H1 (cell line): ENCODE measurements around the gene IFNA13. TPM values are rescaled to one million over a fixed set of nuclear protein-coding genes. Genes with fewer than 3 reads are reported as not detected.

Experiments used
- CTCF ChIA-PET: fragments of 300-600 bp; sonication (Branson Sonifier 250); formaldehyde crosslinking; loops from one replicate; lab custom pipeline; 2021; ENCODE audit not compliant: partially characterized antibody; lab: Charles Lee
- POLR2A ChIA-PET: fragments of 300-600 bp; sonication (Branson Sonifier 250); formaldehyde crosslinking; loops from one replicate; lab custom pipeline; 2021; ENCODE audit warnings: inconsistent platforms; ENCODE audit not compliant: partially characterized antibody; lab: Charles Lee
- DNase-seq, 2 experiments: peaks; one replicate each; pipeline versions ENCODE4 v3.0.0 to v3.0.0-alpha.2; 2010 to 2022; ENCODE audit warnings: low spot score in 2 of 2, low read depth in 1 of 2, mixed read lengths in 1 of 2
- FAIRE-seq: peaks from 2 replicates; lab custom pipeline; 2011; peaks lifted over from hg19 to GRCh38; lab: Jason Lieb, UNC
- H2AFZ ChIP-seq: 2 replicates; pipeline ENCODE4 v1.8.1; 2012; ENCODE audit warnings: low read length, inconsistent platforms
- H2AK5ac ChIP-seq: 2 replicates; pipeline ENCODE4 v1.6.1; 2013; ENCODE audit warnings: low read depth, low read length
- H2BK120ac ChIP-seq: replicated peaks from 2 replicates; pipeline ENCODE3; 2013; ENCODE audit warnings: low read depth, low read length, inconsistent platforms
- H2BK12ac ChIP-seq: 2 replicates; pipeline ENCODE4 v1.6.1; 2013; ENCODE audit warnings: low read depth, low read length
- H2BK15ac ChIP-seq: 2 replicates; pipeline ENCODE4 v1.6.1; 2013; ENCODE audit warnings: low read length
- H2BK20ac ChIP-seq: 2 replicates; pipeline ENCODE4 v1.6.1; 2013; ENCODE audit warnings: low read length
- H2BK5ac ChIP-seq: 2 replicates; pipeline ENCODE4 v1.6.1; 2013; ENCODE audit warnings: low read depth, low read length
- H3K14ac ChIP-seq: 2 replicates; pipeline ENCODE4 v1.6.1; 2013; ENCODE audit warnings: inconsistent platforms; ENCODE audit not compliant: insufficient read length
- H3K18ac ChIP-seq: 2 replicates; pipeline ENCODE4 v1.6.1; 2013; ENCODE audit warnings: low read length; ENCODE audit errors: extremely low read depth
- H3K23ac ChIP-seq: 2 replicates; pipeline ENCODE4 v1.6.1; 2013; ENCODE audit warnings: inconsistent platforms; ENCODE audit not compliant: insufficient read length
- H3K23me2 ChIP-seq: 2 replicates; pipeline ENCODE4 v1.6.1; 2013; ENCODE audit warnings: low read depth, low read length
- H3K27ac ChIP-seq: 2 replicates; pipeline ENCODE4 v1.6.1; 2011; ENCODE audit warnings: low read depth, low read length, inconsistent platforms
- H3K27me3 ChIP-seq, 4 experiments: replicated peaks in 1 of 4; 1 replicate in 1 of 4; 2 replicates in 3 of 4; pipeline versions ENCODE4 v1.6.1 to v1.8.1; 2011 to 2013; ENCODE audit warnings: low read length in 3 of 4, mild to moderate bottlenecking in 3 of 4, inconsistent platforms in 2 of 4, mixed read lengths in 2 of 4, moderate library complexity in 1 of 4; ENCODE audit not compliant: control insufficient read depth in 3 of 4, insufficient read depth in 3 of 4; ENCODE audit errors: extremely low read depth in 1 of 4
- H3K36me3 ChIP-seq, 4 experiments: 2 replicates each; pipeline versions ENCODE4 v1.6.1 to v1.8.1; 2011 to 2013; ENCODE audit warnings: mild to moderate bottlenecking in 4 of 4, low read length in 3 of 4, moderate library complexity in 2 of 4, control low read depth in 1 of 4, inconsistent platforms in 1 of 4; ENCODE audit not compliant: insufficient read depth in 4 of 4, control insufficient read depth in 2 of 4
- H3K4ac ChIP-seq: replicated peaks from 2 replicates; pipeline ENCODE3; 2013; ENCODE audit warnings: low read length, low read depth, mixed read lengths, inconsistent platforms; ENCODE audit not compliant: insufficient read length
- H3K4me1 ChIP-seq, 4 experiments: replicated peaks in 1 of 4; 1 replicate in 1 of 4; 2 replicates in 3 of 4; pipeline versions ENCODE4 v1.6.1 to v1.8.1; 2011 to 2013; ENCODE audit warnings: low read length in 3 of 4, inconsistent platforms in 2 of 4, mixed read lengths in 1 of 4; ENCODE audit not compliant: insufficient read depth in 4 of 4, control insufficient read depth in 3 of 4
- H3K4me2 ChIP-seq, 2 experiments: 2 replicates each; pipeline versions ENCODE4 v1.6.1 to v1.8.1; 2011 to 2013; ENCODE audit warnings: low read depth in 2 of 2, low read length in 2 of 2, control low read depth in 1 of 2, inconsistent platforms in 1 of 2, mild to moderate bottlenecking in 1 of 2; ENCODE audit not compliant: insufficient read depth in 1 of 2
- H3K4me3 ChIP-seq, 4 experiments: fragments of 200-600, 300-600 bp in 1 of 4; sonication (generic), shearing (Covaris generic), sonication (Bioruptor Twin) in 1 of 4; 2 replicates each; pipeline versions ENCODE4 v1.5.1 to v1.8.1; 2011 to 2016; ENCODE audit warnings: low read length in 4 of 4, low read depth in 3 of 4, control low read depth in 2 of 4, inconsistent platforms in 2 of 4, mild to moderate bottlenecking in 2 of 4, mixed read lengths in 1 of 4, moderate library complexity in 1 of 4; ENCODE audit not compliant: insufficient read depth in 2 of 4; ENCODE audit errors: extremely low read depth in 1 of 4
- H3K56ac ChIP-seq: replicated peaks from 2 replicates; pipeline ENCODE3; 2013; ENCODE audit warnings: low read depth, mild to moderate bottlenecking, mixed read lengths, low read length, inconsistent platforms; ENCODE audit not compliant: insufficient read length
- H3K79me1 ChIP-seq: 2 replicates; pipeline ENCODE4 v1.6.1; 2013; ENCODE audit warnings: low read depth, low read length, control low read depth
- H3K79me2 ChIP-seq, 2 experiments: 2 replicates each; pipeline versions ENCODE4 v1.6.1 to v1.8.1; 2012 to 2013; ENCODE audit warnings: low read length in 2 of 2, mild to moderate bottlenecking in 2 of 2, inconsistent platforms in 1 of 2; ENCODE audit not compliant: insufficient read depth in 2 of 2, control insufficient read depth in 1 of 2
- H3K9ac ChIP-seq, 4 experiments: replicated peaks in 1 of 4; 1 replicate in 1 of 4; 2 replicates in 3 of 4; pipeline versions ENCODE4 v1.6.1 to v1.8.1; 2011 to 2013; ENCODE audit warnings: low read depth in 3 of 4, low read length in 3 of 4, control low read depth in 2 of 4, mild to moderate bottlenecking in 2 of 4, moderate library complexity in 2 of 4, inconsistent platforms in 1 of 4; ENCODE audit errors: extremely low read depth in 1 of 4
- H3K9me3 ChIP-seq, 2 experiments: 2 replicates each; pipeline versions ENCODE4 v1.6.1 to v1.8.1; 2012 to 2013; ENCODE audit warnings: mild to moderate bottlenecking in 2 of 2, moderate library complexity in 2 of 2, control low read depth in 1 of 2, inconsistent platforms in 1 of 2, low read depth in 1 of 2, low read length in 1 of 2, mixed read lengths in 1 of 2; ENCODE audit not compliant: insufficient read depth in 2 of 2
- H4K20me1 ChIP-seq, 2 experiments: replicated peaks in 1 of 2; 2 replicates each; pipeline versions ENCODE3 to v1.8.1; 2011 to 2013; ENCODE audit warnings: inconsistent platforms in 2 of 2, low read length in 2 of 2, mild to moderate bottlenecking in 1 of 2; ENCODE audit not compliant: insufficient read depth in 2 of 2, control insufficient read depth in 1 of 2
- H4K5ac ChIP-seq: 2 replicates; pipeline ENCODE4 v1.6.1; 2013; ENCODE audit warnings: low read length, low read depth, mixed read lengths, inconsistent platforms; ENCODE audit not compliant: insufficient read length
- H4K8ac ChIP-seq: 2 replicates; pipeline ENCODE4 v1.8.0; 2013; ENCODE audit warnings: mild to moderate bottlenecking, moderate library complexity, low read length, inconsistent platforms; ENCODE audit not compliant: insufficient read depth; ENCODE audit errors: extremely low read depth
- H4K91ac ChIP-seq: replicated peaks from 2 replicates; pipeline ENCODE3; 2013; ENCODE audit warnings: low read length, mixed read lengths, inconsistent platforms; ENCODE audit not compliant: insufficient read length
- E2F6 ChIP-seq: IDR thresholded peaks from 2 replicates; pipeline ENCODE4 v1.6.1; 2012; ENCODE audit warnings: inconsistent platforms
- HDAC2 ChIP-seq, 2 experiments: fragments of 300-600 bp in 1 of 2; sonication (generic) in 1 of 2; IDR thresholded peaks; 2 replicates each; pipeline ENCODE4 v1.6.1; 2011 to 2012; ENCODE audit warnings: low read depth in 2 of 2, low read length in 2 of 2, mild to moderate bottlenecking in 2 of 2, moderate library complexity in 2 of 2, borderline replicate concordance in 1 of 2, inconsistent platforms in 1 of 2
- KDM1A ChIP-seq: fragments of 200-600, 300-600 bp; sonication (generic); IDR thresholded peaks from 2 replicates; pipeline ENCODE4 v1.7.1; 2016; ENCODE audit warnings: mild to moderate bottlenecking, low read length, borderline replicate concordance
- MAX ChIP-seq: IDR thresholded peaks from 2 replicates; pipeline ENCODE4 v1.6.1; 2012; ENCODE audit warnings: inconsistent platforms
- NRF1 ChIP-seq: IDR thresholded peaks from 2 replicates; pipeline ENCODE4 v1.6.1; 2011; ENCODE audit warnings: mild to moderate bottlenecking, low read depth, low read length, improper control_type of control experiment
- PHF8 ChIP-seq: fragments of 200-600 bp; sonication (generic); conservative IDR thresholded peaks from 2 replicates; pipeline ENCODE4 v1.7.1; 2012; ENCODE audit warnings: low read depth, mild to moderate bottlenecking, inconsistent platforms, low read length, moderate library complexity
- RAD21 ChIP-seq, 2 experiments: IDR thresholded peaks in 1 of 2; conservative IDR thresholded peaks in 1 of 2; 2 replicates each; pipeline ENCODE4 v1.6.1; 2011; ENCODE audit warnings: low read depth in 2 of 2, low read length in 2 of 2, improper control_type of control experiment in 1 of 2, inconsistent platforms in 1 of 2, mild to moderate bottlenecking in 1 of 2, moderate library complexity in 1 of 2
- RXRA ChIP-seq: IDR thresholded peaks from 2 replicates; pipeline ENCODE4 v1.6.1; 2011; ENCODE audit warnings: low read depth, mild to moderate bottlenecking, low read length, moderate library complexity; ENCODE audit not compliant: insufficient read depth
- WGBS, 2 experiments: shearing (Covaris generic) in 1 of 2; methylation state at CpG; one replicate each; pipeline versions ENCODE4 v1.1.6 to v1.1.7; 2013 to 2015; ENCODE audit warnings: low lambda C conversion rate in 2 of 2, mixed read lengths in 2 of 2, inconsistent platforms in 1 of 2, low coverage in 1 of 2, missing lambda C conversion rate in 1 of 2; ENCODE audit not compliant: insufficient replicate concordance in 2 of 2, insufficient coverage in 1 of 2, insufficient read length in 1 of 2; ENCODE audit errors: extremely low coverage in 1 of 2, missing lambda C conversion rate in 1 of 2; 5-methylcytosine and 5-hydroxymethylcytosine counted together
- polyA plus RNA-seq, 7 experiments: library from polyadenylated mRNA; depleted of rRNA in 3 of 7; stranded (reverse) in 5 of 7; unstranded in 2 of 7; fragments of >200 nt in 5 of 7; fragments of 200-250 nt in 2 of 7; gene quantifications; 1 replicate in 5 of 7; 2 replicates in 1 of 7; 4 replicates in 1 of 7; pipeline versions ENCODE4 v1.2.1 to v1.2.3, GENCODE V29; 2011 to 2013; ENCODE audit warnings: missing spikeins in 2 of 7, mixed read lengths in 2 of 7
- total RNA-seq: library from RNA; stranded (reverse); fragmentation: NEBNext Ultra II Directional; extraction: Animal tissue kit (Norgen Biotek cat#: 25700); gene quantifications from 2 replicates; pipeline ENCODE4 v1.2.1, GENCODE V29; 2021

The IFNA13 gene
- total and polyA plus RNA-seq, 2 of the 8 experiments (the other 6 are each of a cell fraction or from before 2014, with no cell fraction given) = not detected

GRCh38 chr9:21395778-21396717, 28.2 kb upstream of the IFNA13 start:
- no peak overlapping the region for H2AK5ac ChIP-seq
- H3K9me3 ChIP-seq = no peaks in the 10 kb centered on the region
- no peak overlapping the region for H2BK5ac ChIP-seq
- ChIA-PET CTCF (interaction anchor here (0.6 to 6.8 kb wide), 42 partner anchors 9 to 409 kb away, joined by 3 to 79 read pairs (median 5); partner anchors contain the start of genes IFNA14, IFNA2, IFNA8 and KLHL9), POLR2A (interaction anchor here (0.6 to 1.3 kb wide), 4 partner anchors 10 to 418 kb away, joined by 3 to 4 read pairs (median 3); partner anchors contain the start of gene KLHL9)
- H3K14ac ChIP-seq = no peak overlapping the region
- no peak overlapping the region for H3K56ac ChIP-seq
- H3K27ac ChIP-seq = no peak overlapping the region
- H2AFZ ChIP-seq = peak overlapping the region; percentile 81
- H4K91ac ChIP-seq = no peak overlapping the region
- no peak overlapping the region for H2BK12ac ChIP-seq
- no peaks in the 10 kb centered on the region for H3K79me1 ChIP-seq
- H3K79me2 ChIP-seq = no peaks in the 10 kb centered on the region
- no peak overlapping the region for H3K18ac ChIP-seq
- no peak overlapping the region for H3K23ac ChIP-seq
- H3K4me1 ChIP-seq = no peaks in the 10 kb centered on the region
- H3K9ac ChIP-seq = no peak overlapping the region; a peak in 1 of 7 replicates
- H3K27me3 ChIP-seq = peaks cover 0 to 8% (median 4%) of the 10 kb centered on the region in 4 experiments; a peak in 3 of 7 replicates
- no peak overlapping the region for H4K5ac ChIP-seq
- H2BK15ac ChIP-seq = no peak overlapping the region
- H3K4me3 ChIP-seq = peak overlapping the region; percentile 23 to 57 (median 34); a peak in 6 of 8 replicates
- H4K20me1 ChIP-seq = no peaks in the 10 kb centered on the region
- FAIRE-seq = peak; percentile 45
- H2BK20ac ChIP-seq = no peak overlapping the region
- no peak overlapping the region for H2BK120ac ChIP-seq
- H3K4me2 ChIP-seq = peak overlapping the region; percentile 57 to 61
- H4K8ac ChIP-seq = no peak overlapping the region
- no peaks in the 10 kb centered on the region for H3K36me3 ChIP-seq
- H3K4ac ChIP-seq = no peak overlapping the region
- no peaks in the 10 kb centered on the region; the same call in 1 of the 2 replicates for H3K23me2 ChIP-seq
- DNase-seq = peak in 1 of 2 experiments; percentile 87
- WGBS, 2 experiments = 14% methylated on average over 40 of the region's 40 CpGs; no CpG with 5 or more reads in 1 of the 2 experiments
- TF ChIP-seq RAD21 (IDR thresholded peaks at IDR 0.05 in 1 of 2, conservative IDR thresholded peaks at IDR 0.05 in 1 of 2; ENCODE audit: low read depth in 2 of 2, low read length in 2 of 2) (peak; percentile 61 to 72), KDM1A (no peak), E2F6 (0 out of 2 replicates have a peak, but pooled peaks have one; percentile 20), MAX (peak; percentile 38; the same call in 1 of the 2 replicates), RXRA (no peak), PHF8 (no peak), NRF1 (no peak), HDAC2 (IDR thresholded peaks at IDR 0.05; ENCODE audit: borderline replicate concordance in 1 of 2, low read depth in 2 of 2, low read length in 2 of 2) (peak; percentile 80 to 87; a peak in 3 of 4 replicates)
